OCI-LY3 (cell line): ENCODE data around the gene HOXC5.

Experiments used
- CTCF ChIP-seq: fragments of 200-600, 300-600 bp; sonication (generic); IDR thresholded peaks from 2 replicates; pipeline ENCODE4 v1.5.1; 2014; ENCODE audit warnings: antibody characterized with exemption, low read length, low read depth
- EZH2phosphoT487 ChIP-seq: fragments of 200-600 bp; shearing (Covaris generic); IDR thresholded peaks from 2 replicates; pipeline ENCODE4 v1.6.1; 2018; ENCODE audit warnings: antibody characterized with exemption, mixed run types, low read depth

DNA sequence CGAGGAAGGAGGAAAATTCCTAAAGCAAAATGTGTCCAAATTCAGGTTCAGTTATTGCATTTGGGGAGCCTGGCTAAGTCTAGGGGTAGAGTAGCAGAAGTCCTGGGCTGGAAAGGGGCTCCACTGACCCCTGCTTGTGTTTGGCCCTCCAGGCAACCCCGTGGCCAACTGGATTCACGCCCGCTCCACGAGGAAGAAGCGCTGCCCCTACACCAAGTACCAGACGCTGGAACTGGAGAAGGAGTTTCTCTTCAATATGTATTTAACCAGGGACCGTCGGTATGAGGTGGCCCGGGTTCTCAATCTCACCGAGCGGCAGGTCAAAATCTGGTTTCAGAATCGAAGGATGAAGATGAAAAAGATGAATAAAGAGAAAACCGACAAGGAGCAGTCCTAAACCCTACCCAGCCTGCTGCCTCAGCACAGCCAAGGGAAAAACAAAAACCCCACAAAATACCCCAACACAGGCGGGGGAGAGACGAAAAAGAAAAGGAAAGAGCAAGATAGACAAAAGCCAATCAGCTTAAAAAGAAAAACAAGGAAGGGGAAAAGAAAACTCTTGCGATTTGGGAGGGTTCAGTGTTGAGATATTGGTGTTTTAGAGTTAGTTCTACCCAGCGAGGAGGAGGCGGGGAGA lies 30.5 kb upstream of the HOXC5 start:
- no peak for TF ChIP-seq CTCF
- TF ChIP-seq EZH2phosphoT487: no peak
